Neural cell (in vitro differentiated cells): ENCODE results near the gene TARS3.

Experiments used
- CTCF ChIP-seq: fragments of 450-650 bp; IDR thresholded peaks from 2 replicates; pipeline ENCODE4 v1.5.1; 2014; ENCODE audit warnings: antibody characterized with exemption, mild to moderate bottlenecking, moderate library complexity; ENCODE audit not compliant: poor library complexity, severe bottlenecking
- EP300 ChIP-seq: fragments of 450-650 bp; conservative IDR thresholded peaks from 2 replicates; pipeline ENCODE4 v1.6.1; 2014; ENCODE audit warnings: antibody characterized with exemption, mild to moderate bottlenecking, moderate library complexity; ENCODE audit not compliant: poor library complexity, severe bottlenecking
- EZH2 ChIP-seq: fragments of 200-600, 300-800 bp; shearing (Covaris generic), sonication (generic); IDR thresholded peaks from 2 replicates; pipeline ENCODE4 v1.6.1; 2014; ENCODE audit warnings: antibody characterized with exemption, low read length, borderline replicate concordance, mild to moderate bottlenecking; ENCODE audit not compliant: insufficient read depth, poor library complexity, severe bottlenecking
- POLR2AphosphoS5 ChIP-seq: IDR thresholded peaks from 2 replicates; pipeline ENCODE4 v1.6.1; 2012
- RAD21 ChIP-seq: fragments of 450-650 bp; conservative IDR thresholded peaks from 2 replicates; pipeline ENCODE4 v1.6.1; 2014; ENCODE audit warnings: antibody characterized with exemption, mild to moderate bottlenecking, moderate library complexity
- SMC3 ChIP-seq: fragments of 450-650 bp; conservative IDR thresholded peaks from 2 replicates; pipeline ENCODE4 v1.6.1; 2014; ENCODE audit warnings: antibody characterized with exemption, mild to moderate bottlenecking, moderate library complexity; ENCODE audit not compliant: poor library complexity

DNA sequence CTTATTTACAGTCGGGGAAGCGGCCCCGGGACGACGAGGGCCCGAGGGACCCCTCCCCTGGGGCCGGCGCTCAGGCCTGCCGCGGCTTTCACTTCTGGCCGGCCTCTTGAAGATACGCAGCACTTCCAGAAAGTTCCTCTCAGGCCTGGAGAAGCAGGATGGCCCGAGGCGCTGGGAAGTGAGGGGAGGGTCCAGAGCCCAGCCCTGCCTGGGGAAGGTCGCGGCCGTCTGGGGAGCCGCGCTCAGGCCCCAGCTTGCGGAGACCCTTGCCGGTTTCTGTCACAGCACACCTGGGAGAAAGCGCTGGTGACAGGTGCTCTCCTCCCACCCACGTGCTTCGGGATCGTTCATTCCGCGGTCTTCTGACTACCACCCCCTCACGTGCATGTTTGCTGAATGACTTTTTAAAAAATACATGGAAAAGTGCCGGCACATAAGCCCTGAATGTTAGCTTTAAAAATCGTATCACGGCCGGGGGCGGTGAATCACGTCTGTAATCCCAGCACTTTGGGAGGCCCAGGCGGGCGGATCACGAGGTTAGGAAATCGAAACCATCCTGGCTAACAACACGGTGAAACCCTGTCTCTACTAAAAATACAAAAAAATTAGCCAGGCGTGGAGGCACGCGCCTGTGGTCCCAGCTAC lies 71.4 kb downstream of the TARS3 start:
- TF ChIP-seq EP300 (no peak), CTCF (no peak), EZH2 (no peak), SMC3 (no peak), POLR2AphosphoS5 (no peak), RAD21 (no peak)
